Subcutaneous preadipocyte (primary cell): ENCODE results near the gene GINS2. TPM values are rescaled to one million over a fixed set of nuclear protein-coding genes. Genes with fewer than 3 reads are reported as not detected.

Source experiments
- small RNA-seq: library from RNA; depleted of rRNA; stranded (forward); fragments of <200 nt; gene quantifications from one replicate; pipeline ENCODE3, GENCODE V24; 2012
- total RNA-seq: library from RNA; depleted of rRNA; stranded (reverse); fragments of >200 nt; gene quantifications from 2 replicates; pipeline ENCODE4 v1.2.3, GENCODE V29; 2012

The GINS2 gene
- total RNA-seq, result 8.1 and 16.8 TPM in 2 replicates

DNA sequence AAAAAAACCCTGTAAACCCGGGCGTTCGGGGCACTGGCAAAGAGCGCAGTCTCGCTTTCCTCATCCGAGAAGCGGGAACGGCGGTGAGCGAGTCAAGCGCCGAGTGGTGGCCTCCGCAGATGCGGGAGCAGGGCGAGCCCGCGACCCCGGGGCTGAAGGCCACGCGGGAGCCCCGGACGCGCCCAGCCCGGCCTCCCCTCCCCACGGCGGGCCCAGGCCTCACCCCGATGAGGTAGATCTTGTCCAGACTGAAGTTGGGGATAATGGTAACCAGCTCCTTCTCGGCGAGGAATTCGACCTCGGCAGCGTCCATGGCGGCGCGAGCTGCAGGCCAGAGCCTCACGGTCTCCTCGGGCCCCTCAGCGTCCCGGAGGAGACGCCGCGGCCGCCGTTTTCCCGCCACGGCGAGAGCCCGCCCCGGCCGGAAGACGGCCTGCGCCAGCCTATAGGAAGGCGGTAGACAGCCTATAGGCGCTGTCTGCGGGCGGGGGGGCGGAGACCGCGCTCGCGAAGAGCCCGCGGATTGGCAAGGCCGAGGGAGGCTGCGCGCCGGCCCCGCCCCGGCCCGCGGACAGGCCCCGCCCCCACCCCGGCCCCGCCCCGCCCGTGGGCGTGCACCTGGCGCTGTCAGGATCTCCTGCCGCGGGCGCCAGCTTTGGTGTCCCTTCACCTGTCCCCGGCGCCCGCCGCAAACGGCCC lies at the start of gene GINS2:
Gene GINS2 (minus strand): TSS at position 369 of the 699 bp plus-strand sequence. CDS start 56 bp downstream, at position 313.

Small RNA genes lying within 50 kb of the gene (small RNA-seq; reads per million reads assigned to genes)
- not detected for gene RN7SL381P

Other genes starting within 250 kb of the GINS2 start
- gene GSE1, start 75.6 kb downstream of the GINS2 start, total RNA-seq, result 22.8 and 35.4 TPM in 2 replicates
- gene C16orf74, start 62.1 kb upstream of the GINS2 start, total RNA-seq, result 1.5 and 6.5 TPM in 2 replicates
- gene EMC8, start 110.6 kb upstream of the GINS2 start, total RNA-seq, result 33.0 and 37.1 TPM in 2 replicates
- gene COX4I1, start 110.7 kb upstream of the GINS2 start, total RNA-seq, result 242 and 360 TPM in 2 replicates
- not detected in 2 replicates for gene IRF8, start 210.2 kb upstream of the GINS2 start, total RNA-seq